HEK293T (cell line): ENCODE measurements around the gene ABCC10.

Experiments
- BHLHE40 ChIP-seq: fragments of 450-650 bp; IDR thresholded peaks from 2 replicates; pipeline ENCODE4 v1.6.1; 2016; ENCODE audit warnings: mild to moderate bottlenecking, moderate library complexity, borderline replicate concordance
- ELF4 ChIP-seq: fragments of 450-650 bp; IDR thresholded peaks from 2 replicates; pipeline ENCODE4 v1.6.1; 2017; ENCODE audit warnings: antibody characterized with exemption
- FOXA1 ChIP-seq: fragments of 450-650 bp; IDR thresholded peaks from 2 replicates; pipeline ENCODE4 v1.6.1; 2016; ENCODE audit warnings: mild to moderate bottlenecking
- FOXM1 ChIP-seq: fragments of 450-650 bp; IDR thresholded peaks from 2 replicates; pipeline ENCODE4 v1.6.1; 2017; ENCODE audit warnings: mild to moderate bottlenecking, borderline replicate concordance
- HDGF ChIP-seq: fragments of 450-650 bp; IDR thresholded peaks from 2 replicates; pipeline ENCODE4 v1.6.1; 2017; ENCODE audit warnings: antibody characterized with exemption, borderline replicate concordance
- L3MBTL2 ChIP-seq: fragments of 450-650 bp; conservative IDR thresholded peaks from 2 replicates; pipeline ENCODE4 v1.6.1; 2016; ENCODE audit warnings: mild to moderate bottlenecking
- SP1 ChIP-seq: fragments of 450-650 bp; IDR thresholded peaks from 2 replicates; pipeline ENCODE4 v1.6.1; 2017
- SUZ12 ChIP-seq: fragments of 450-650 bp; IDR thresholded peaks from 2 replicates; pipeline ENCODE4 v1.6.1; 2016; ENCODE audit warnings: mild to moderate bottlenecking
- TARDBP ChIP-seq: fragments of 450-650 bp; IDR thresholded peaks from 2 replicates; pipeline ENCODE4 v1.6.1; 2016
- ZNF384 ChIP-seq: fragments of 450-650 bp; IDR thresholded peaks from 2 replicates; pipeline ENCODE4 v1.6.1; 2016

- TF ChIP-seq FOXM1 = no peak
- TF ChIP-seq HDGF = no peak
- no peak for TF ChIP-seq ZNF384
- TF ChIP-seq FOXA1 = no peak
- no peak for TF ChIP-seq L3MBTL2
- TF ChIP-seq BHLHE40 = no peak
- no peak for TF ChIP-seq ELF4
- no peak for TF ChIP-seq SUZ12
- TF ChIP-seq SP1 = no peak
- no peak for TF ChIP-seq TARDBP
These were observed 33.7 kb upstream of the ABCC10 start for GRCh38 chr6:43393602-43394001.
